Limb (tissue), 2 donors: Measurements from ENCODE around the gene SRSF10.
"Not testable (repeated sequence)": the region's sequence is repeated elsewhere in the genome, so short reads cannot be mapped to it uniquely, and the experiment has no call there.

Experiments
- DNase-seq, 2 donors: peaks; one replicate each; pipeline ENCODE4 v3.0.0-alpha.2; 2016; ENCODE audit errors: extremely low spot score in 2 of 2

The SRSF10 gene

GRCh38 chr1:23958810-23959460 lies 21.2 kb downstream of the SRSF10 start:
- peak in 1 of 2 donors; percentile 90 for DNase-seq

DNA sequence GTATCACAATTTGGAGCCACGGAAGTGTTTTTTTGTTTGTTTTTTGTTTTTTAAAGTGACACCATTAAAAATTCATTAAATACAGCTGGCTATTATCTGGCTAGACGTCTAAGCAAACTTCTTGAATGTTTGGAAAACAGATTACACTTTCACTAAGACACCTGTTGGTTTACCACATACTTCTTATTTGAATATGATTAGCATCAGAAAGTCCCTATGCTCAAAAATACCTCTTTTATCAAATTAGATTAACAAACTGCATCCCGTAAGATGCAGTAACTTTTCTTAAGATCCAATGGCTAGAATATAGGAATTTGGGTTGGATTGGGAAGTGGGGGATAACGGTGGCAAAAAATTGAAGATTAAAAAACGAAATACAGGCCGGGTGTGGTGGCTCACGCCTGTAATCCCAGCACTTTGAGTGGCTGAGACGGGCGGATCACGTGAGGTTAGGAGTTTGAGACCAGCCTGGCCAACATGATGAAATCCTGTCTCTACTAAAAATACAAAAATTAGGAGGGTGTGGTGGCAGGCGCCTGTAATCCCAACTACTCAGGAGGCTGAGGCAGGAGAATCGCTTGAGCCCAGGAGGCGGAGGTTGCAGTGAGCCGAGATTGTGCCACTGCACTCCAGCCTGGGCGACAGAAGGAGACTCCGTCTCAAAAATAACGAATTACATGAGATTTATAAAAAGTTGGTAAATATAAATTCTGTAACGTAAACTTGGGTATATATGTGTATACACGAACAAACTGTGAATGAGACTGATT lies 21.9 kb downstream of the SRSF10 start:
- DNase-seq = not testable (repeated sequence)

- DNase-seq = no peak
Observed at GRCh38 chr1:23957096-23957495, 23.0 kb downstream of the SRSF10 start.

- DNase-seq = no peak
Observed at GRCh38 chr1:23953020-23953419, 27.1 kb downstream of the SRSF10 start.

- no peak for DNase-seq
Observed at GRCh38 chr1:23947366-23947765, 32.8 kb downstream of the SRSF10 start.

DNA sequence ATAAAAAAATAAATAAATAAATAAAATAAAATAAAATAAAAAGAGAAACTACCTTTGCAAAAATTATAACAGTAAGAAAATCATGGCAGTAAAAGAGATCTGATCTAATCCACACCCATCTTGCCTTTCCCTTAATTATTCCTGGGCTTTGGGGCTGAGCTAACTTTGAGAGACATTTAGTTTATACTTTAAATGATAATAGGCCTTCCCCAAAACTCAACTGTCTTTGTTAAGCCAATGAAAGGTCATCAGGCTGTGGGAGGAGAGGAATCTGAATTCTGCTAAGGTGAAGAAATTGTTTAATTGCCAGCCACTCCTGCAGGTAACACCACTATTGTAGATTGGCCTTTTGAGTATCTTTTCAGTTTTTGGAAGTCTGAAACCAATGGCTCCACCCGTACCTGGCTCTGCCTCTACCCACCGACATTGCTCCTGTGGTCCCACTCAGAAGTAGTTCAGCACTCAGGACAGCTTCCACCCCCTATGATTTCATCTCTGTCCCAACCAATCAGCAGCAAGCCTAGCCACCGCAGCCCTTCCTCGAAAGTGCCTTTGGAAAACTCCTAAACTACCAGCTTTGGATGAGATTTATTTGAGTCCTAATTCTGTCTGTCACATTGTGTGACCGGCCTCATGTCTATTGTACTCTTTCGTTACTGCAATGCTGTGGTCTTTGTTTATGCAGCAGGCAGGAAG lies 43.5 kb downstream of the SRSF10 start:
- DNase-seq = no peak

- no peak for DNase-seq
Observed at GRCh38 chr1:23931491-23931880, 48.6 kb downstream of the SRSF10 start.

DNA sequence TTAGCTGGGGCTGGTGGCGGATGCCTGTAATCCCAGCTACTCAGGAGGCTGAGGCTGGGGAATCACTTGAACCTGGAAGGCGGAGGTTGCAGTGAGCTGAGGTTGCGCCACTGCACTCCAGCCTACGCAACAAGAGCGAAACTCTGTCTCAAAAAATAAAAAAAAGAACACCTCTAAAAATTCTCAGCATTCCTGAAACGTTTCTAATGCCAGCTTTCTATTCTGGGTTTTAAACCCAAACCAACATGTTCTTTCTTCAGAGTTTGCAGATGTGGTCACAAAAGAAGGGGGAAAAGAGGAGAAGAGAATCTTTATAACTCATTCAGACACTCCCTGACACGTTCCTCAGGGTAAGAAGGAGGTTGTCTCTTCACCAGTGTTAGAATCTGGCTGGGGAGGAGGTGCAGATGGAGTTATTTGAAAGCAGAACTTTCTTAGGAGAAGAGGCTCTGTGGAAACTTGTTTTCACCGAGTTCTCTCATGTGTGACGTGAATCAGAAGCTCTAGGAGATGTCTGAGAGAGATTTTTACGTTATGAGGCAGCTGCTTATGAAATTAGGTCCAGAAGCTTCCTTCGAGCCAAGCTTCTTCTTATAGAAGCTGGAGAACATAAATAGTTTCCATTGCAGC lies 49.2 kb downstream of the SRSF10 start:
- peak in 1 of 2 donors; percentile 75 for DNase-seq

- DNase-seq = no peak
Observed at GRCh38 chr1:23930270-23930669, 49.9 kb downstream of the SRSF10 start.

DNA sequence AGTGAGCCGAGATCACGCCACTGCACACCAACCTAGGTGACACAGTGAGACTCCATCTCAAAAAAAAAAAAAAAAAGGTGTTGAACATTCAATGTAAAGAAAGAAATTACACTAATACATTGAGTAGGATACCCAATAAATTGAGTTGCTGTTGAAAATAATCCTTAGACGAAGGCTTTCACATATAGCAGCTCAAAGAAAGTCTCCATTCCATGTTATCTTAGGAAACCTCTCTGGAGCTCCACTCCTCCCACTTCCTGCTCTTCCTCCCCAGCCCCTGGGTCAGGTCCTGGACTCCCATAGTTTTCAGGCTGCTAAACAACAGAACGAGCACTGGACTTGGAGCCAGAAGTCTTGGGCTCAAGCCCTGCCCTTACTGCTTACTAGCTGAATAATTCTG lies 51.3 kb downstream of the SRSF10 start:
- DNase-seq = no peak

- no peak for DNase-seq
Observed at GRCh38 chr1:23927097-23927496, 53.0 kb downstream of the SRSF10 start.

DNA sequence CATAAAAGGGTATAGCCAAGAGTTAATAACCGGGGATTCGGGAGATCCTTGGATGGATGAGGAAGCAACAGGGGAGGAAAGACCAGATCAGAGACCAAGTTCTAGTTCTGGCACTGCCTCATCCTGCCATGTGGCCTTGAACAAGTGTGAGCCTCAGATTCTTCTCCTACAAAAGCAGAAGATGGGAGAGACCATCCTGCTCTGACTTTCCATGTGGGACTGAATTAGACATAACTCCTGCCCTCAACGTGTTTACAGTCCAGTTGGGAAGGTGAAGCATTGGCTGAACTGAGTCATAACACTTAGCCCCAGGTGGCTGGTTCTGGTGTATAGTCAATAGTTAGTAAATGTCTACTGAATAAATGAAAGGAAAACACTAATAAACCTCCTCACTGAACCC lies 54.8 kb downstream of the SRSF10 start:
- no peak for DNase-seq

DNA sequence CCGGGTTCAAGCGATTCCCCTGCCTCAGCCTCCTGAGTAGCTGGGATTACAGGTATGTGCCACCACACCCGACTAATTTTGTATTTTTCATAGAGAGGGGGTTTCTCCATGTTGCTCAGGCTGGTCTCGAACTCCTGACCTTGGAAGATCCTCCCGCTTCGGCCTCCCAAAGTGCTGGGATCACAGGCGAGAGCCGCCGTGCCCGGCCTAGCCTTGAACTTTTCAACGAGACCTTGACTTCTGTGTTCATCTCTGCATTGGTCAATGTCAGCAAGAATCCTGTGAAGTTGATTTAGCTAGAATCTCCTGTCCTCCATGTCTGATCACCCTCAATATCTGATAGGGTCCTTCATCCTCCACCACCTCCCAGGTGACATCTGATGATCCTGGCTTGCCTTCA lies 55.5 kb downstream of the SRSF10 start:
- DNase-seq = no peak

GRCh38 chr1:23923592-23924499 lies 56.3 kb downstream of the SRSF10 start:
- no peak for DNase-seq

DNA sequence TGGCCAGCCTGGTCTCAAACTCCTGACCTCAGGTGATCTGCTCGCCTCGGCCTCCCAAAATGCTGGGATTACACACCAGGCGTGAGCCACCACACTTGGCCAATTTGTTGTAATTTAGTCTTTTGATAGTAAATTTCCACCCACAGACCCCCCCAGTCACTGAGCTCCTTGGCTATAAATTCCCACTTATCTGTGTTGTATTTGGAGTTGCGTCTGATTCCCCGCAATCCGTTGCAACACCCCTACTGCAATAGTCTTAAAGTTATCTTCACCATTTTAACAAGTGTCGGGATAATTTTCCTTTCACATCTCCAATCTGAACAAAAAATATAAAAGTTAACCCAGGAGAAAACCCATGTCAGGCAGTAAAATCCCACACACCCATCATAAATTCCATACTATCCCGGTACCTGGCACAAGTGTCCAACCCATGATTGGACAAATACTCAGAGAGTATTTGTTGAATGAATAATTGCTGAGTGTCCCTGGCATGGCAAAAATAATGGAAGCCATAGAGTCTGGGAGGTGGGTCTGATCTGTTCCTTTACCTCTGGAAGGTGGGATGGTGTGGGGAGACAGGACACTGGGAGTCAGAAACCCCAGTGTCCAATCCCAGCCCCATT lies 57.7 kb downstream of the SRSF10 start:
- no peak for DNase-seq

DNA sequence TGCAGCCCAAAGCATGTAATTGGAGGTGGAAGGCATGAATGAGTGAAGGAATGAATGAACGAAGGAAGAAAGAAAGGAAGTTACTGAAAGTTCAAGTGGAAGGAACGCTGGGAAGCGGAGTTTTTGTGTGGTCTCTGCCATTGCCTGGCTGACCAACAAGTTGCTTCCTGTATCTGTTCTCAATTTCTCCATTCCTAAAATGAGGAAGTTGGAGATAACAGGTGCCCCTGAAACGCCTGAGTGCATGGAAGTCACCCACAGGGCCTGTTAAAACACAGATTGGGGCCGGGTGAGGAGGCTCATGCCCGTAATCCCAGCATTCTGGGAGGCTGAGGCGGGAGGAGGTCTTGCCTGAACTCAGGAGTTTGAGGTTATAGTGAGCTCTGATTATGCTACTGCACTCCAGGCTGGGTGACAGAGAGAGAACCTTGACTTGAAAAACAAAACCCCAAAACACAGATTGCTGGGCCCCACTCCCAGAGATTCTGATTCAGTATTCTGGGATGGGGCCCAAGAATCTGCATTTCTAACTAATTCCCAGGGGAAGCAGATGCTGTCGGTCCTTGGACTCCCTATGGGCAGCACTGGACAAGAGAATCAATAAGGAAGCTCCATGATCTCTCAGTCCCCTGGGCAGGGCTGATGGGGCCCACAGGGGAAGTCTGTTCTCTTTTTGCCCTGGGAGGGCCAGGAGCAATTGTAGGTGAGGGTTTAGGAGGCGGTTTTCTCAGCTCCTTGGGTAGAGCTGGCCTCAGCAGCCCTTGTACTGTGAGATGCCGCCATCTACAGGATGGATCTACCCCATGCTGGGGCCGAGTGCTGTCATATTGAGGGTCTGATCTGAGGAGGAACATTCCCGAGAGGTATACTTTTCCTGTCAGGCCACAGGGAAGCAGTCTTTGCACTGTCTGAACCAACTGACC lies 63.7 kb downstream of the SRSF10 start:
- peak; percentile 43 to 62 for DNase-seq

GRCh38 chr1:23915466-23915865 lies 64.7 kb downstream of the SRSF10 start:
- no peak for DNase-seq

GRCh38 chr1:23914921-23915320 lies 65.2 kb downstream of the SRSF10 start:
- no peak for DNase-seq
